MM.1S (cell line): ENCODE data around the gene PAQR9.
"Not testable (repeated sequence)": the region's sequence is repeated elsewhere in the genome, so short reads cannot be mapped to it uniquely, and the experiment has no call there.

ENCODE experiments used
- DNase-seq: peaks from one replicate; pipeline ENCODE4 v3.0.0-alpha.2; 2015
- H2AFZ ChIP-seq: fragments of 300-600 bp; sonication (generic); 2 replicates; pipeline ENCODE4 v1.6.0; 2016; ENCODE audit warnings: antibody characterized with exemption, low read length
- H3F3A ChIP-seq: fragments of 300-600 bp; sonication (generic); 2 replicates; pipeline ENCODE4 v1.6.1; 2016; ENCODE audit warnings: mild to moderate bottlenecking, antibody characterized with exemption, low read length, moderate library complexity, mixed read lengths; ENCODE audit not compliant: insufficient read depth
- H3K27ac ChIP-seq: fragments of 300-600 bp; sonication (generic); 2 replicates; pipeline ENCODE4 v1.5.1; 2016; ENCODE audit warnings: mild to moderate bottlenecking, low read length
- H3K27me3 ChIP-seq: fragments of 300-600 bp; sonication (generic); replicated peaks from 2 replicates; pipeline ENCODE4 v1.6.0; 2016; ENCODE audit warnings: low read length; ENCODE audit not compliant: insufficient read depth
- H3K36me3 ChIP-seq: fragments of 300-600 bp; sonication (generic); replicated peaks from 2 replicates; pipeline ENCODE4 v1.6.1; 2016; ENCODE audit warnings: mild to moderate bottlenecking, low read length, mixed read lengths; ENCODE audit not compliant: insufficient read depth
- H3K4me1 ChIP-seq: fragments of 300-600 bp; sonication (generic); 2 replicates; pipeline ENCODE4 v1.6.1; 2016; ENCODE audit warnings: low read length, mixed read lengths
- H3K4me2 ChIP-seq: fragments of 300-600 bp; sonication (generic); 2 replicates; pipeline ENCODE4 v1.6.0; 2016; ENCODE audit warnings: low read depth, low read length
- H3K4me3 ChIP-seq: fragments of 300-600 bp; sonication (generic); 2 replicates; pipeline ENCODE4 v1.5.1; 2016; ENCODE audit warnings: low read length, mixed read lengths
- H3K79me2 ChIP-seq: fragments of 300-600 bp; sonication (generic); 2 replicates; pipeline ENCODE4 v1.6.1; 2016; ENCODE audit warnings: mixed run types, low read length, mixed read lengths
- H3K9ac ChIP-seq: fragments of 300-600 bp; sonication (generic); 2 replicates; pipeline ENCODE4 v1.6.1; 2016; ENCODE audit warnings: low read length, mixed read lengths
- H3K9me2 ChIP-seq: fragments of 300-600 bp; sonication (generic); replicated peaks from 2 replicates; pipeline ENCODE4 v1.6.1; 2016; ENCODE audit warnings: mild to moderate bottlenecking, low read length, mixed read lengths; ENCODE audit not compliant: insufficient read depth
- H3K9me3 ChIP-seq: fragments of 300-600 bp; sonication (generic); replicated peaks from 2 replicates; pipeline ENCODE4 v1.6.1; 2016; ENCODE audit warnings: mild to moderate bottlenecking, low read length, mixed read lengths; ENCODE audit not compliant: insufficient read depth
- H4K20me1 ChIP-seq: fragments of 300-600 bp; sonication (generic); 2 replicates; pipeline ENCODE4 v1.6.1; 2016; ENCODE audit warnings: mild to moderate bottlenecking, low read length, moderate library complexity, mixed read lengths; ENCODE audit not compliant: insufficient read depth
- EZH2 ChIP-seq: fragments of 300-600 bp; sonication (generic); optimal IDR thresholded peaks from 2 replicates; pipeline ENCODE3; 2017; ENCODE audit warnings: low read depth, mild to moderate bottlenecking, antibody characterized with exemption, low read length, mixed read lengths
- EZH2phosphoT487 ChIP-seq: fragments of 300-600 bp; sonication (generic); IDR thresholded peaks from 2 replicates; pipeline ENCODE4 v1.6.1; 2018; ENCODE audit warnings: antibody characterized with exemption, low read length
- TF ChIP-seq, protein P1 (sequence below): fragments of 300-600 bp; sonication (generic); IDR thresholded peaks from 2 replicates; pipeline ENCODE4 v1.5.1; 2016; ENCODE audit warnings: antibody characterized with exemption, low read length, mixed read lengths

The PAQR9 gene

DNA sequence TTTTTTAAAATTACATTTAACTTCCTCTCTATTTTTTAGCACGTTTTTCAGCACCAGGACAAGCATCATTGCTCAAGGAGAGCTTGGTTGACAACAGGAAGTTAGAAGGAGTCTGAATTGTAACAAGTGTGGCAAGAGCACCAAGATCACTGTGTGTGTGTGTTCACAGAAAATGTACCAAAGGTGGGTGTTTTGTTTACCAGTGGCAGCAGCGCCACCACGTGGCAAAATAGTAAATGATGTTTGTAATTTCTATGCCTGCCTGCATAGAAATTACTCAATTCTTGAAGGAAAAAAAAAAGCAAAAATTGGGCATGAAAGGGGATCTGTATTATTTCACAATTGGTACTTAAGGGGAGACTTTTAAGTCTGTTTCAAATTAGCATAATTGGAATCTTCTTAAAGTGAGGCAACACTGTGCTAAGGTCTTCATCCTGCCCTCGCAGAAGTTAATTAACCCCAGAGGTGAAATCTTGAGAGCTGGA is 30.5 kb upstream of the PAQR9 start:
- no peak overlapping the region for H3K4me3 ChIP-seq
- TF ChIP-seq, protein P1, sequence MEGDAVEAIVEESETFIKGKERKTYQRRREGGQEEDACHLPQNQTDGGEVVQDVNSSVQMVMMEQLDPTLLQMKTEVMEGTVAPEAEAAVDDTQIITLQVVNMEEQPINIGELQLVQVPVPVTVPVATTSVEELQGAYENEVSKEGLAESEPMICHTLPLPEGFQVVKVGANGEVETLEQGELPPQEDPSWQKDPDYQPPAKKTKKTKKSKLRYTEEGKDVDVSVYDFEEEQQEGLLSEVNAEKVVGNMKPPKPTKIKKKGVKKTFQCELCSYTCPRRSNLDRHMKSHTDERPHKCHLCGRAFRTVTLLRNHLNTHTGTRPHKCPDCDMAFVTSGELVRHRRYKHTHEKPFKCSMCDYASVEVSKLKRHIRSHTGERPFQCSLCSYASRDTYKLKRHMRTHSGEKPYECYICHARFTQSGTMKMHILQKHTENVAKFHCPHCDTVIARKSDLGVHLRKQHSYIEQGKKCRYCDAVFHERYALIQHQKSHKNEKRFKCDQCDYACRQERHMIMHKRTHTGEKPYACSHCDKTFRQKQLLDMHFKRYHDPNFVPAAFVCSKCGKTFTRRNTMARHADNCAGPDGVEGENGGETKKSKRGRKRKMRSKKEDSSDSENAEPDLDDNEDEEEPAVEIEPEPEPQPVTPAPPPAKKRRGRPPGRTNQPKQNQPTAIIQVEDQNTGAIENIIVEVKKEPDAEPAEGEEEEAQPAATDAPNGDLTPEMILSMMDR, result peak; percentile 75
- TF ChIP-seq EZH2phosphoT487 (no peak), EZH2 (no peak)
- H3K4me2 ChIP-seq, result no peak overlapping the region
- no peaks in the 10 kb centered on the region for H3K36me3 ChIP-seq
- no peaks in the 10 kb centered on the region for H3K27me3 ChIP-seq
- H3K9me3 ChIP-seq, result no peaks in the 10 kb centered on the region
- no peaks in the 10 kb centered on the region for H4K20me1 ChIP-seq
- no peak overlapping the region for H2AFZ ChIP-seq
- no peaks in the 10 kb centered on the region for H3F3A ChIP-seq
- no peaks in the 10 kb centered on the region for H3K4me1 ChIP-seq
- DNase-seq, result peak; percentile 70
- no peak overlapping the region for H3K9ac ChIP-seq
- no peak overlapping the region for H3K27ac ChIP-seq
- H3K79me2 ChIP-seq, result no peaks in the 10 kb centered on the region
- H3K9me2 ChIP-seq, result no peaks in the 10 kb centered on the region

DNA sequence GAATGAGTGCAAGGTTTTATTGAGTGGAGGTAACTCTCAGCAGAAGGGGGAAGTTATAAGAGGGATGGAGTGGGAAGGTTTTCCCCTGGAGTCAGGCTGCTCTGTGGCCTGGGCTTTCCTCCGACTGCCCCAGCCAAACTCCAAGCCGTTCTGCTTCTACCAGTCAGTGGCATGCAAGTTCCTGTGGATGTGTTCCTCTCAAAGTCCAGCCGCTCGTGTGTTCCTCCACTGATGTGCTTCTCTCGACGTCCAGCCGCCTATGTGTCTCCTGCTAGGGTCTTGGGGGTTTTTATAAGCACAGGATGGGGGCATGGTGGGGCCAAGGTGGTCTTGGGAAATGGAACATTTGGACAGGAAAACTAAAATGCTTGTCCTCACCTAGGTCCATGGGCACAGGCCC is 28.8 kb upstream of the PAQR9 start:
- no peak overlapping the region for H2AFZ ChIP-seq
- H3K27ac ChIP-seq, result no peak overlapping the region
- H3K4me1 ChIP-seq, result peaks cover 10% of the 10 kb centered on the region
- no peaks in the 10 kb centered on the region for H3K9me2 ChIP-seq
- H3K4me2 ChIP-seq, result no peak overlapping the region
- H3K9ac ChIP-seq, result no peak overlapping the region
- no peaks in the 10 kb centered on the region for H4K20me1 ChIP-seq
- no peaks in the 10 kb centered on the region for H3K79me2 ChIP-seq
- no peaks in the 10 kb centered on the region for H3K9me3 ChIP-seq
- H3F3A ChIP-seq, result peaks cover 9% of the 10 kb centered on the region
- H3K27me3 ChIP-seq, result no peaks in the 10 kb centered on the region
- H3K36me3 ChIP-seq, result no peaks in the 10 kb centered on the region
- no peak for DNase-seq
- no peak overlapping the region for H3K4me3 ChIP-seq
- TF ChIP-seq EZH2phosphoT487, result no peak
- TF ChIP-seq EZH2, result no peak
- TF ChIP-seq, protein P1, result no peak

DNA sequence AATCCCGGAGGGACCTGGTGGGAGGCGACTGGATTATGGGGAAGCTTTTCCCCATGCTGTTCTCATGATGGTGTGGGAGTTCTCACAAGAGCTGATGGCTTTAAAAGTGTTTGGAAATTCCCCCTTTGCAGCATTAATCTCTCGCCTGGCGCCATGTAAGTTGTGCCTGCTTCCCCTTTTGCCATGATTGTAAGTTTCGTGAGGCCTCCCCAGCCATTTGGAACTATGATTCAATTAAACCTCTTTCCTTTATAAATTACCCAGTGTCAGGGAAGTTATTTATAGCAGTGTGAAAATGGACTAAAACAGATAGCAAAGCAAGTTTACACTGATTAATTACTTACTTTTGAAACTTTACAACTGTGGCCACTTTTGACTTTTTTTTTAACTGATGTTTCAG is 27.2 kb upstream of the PAQR9 start:
- Histone ChIP-seq H3K9me3 (no peaks in the 10 kb centered on the region), H3K4me2 (no peak overlapping the region), H3K36me3 (no peaks in the 10 kb centered on the region), H3K79me2 (no peaks in the 10 kb centered on the region), H3K9ac (no peak overlapping the region), H4K20me1 (no peaks in the 10 kb centered on the region), H3K4me3 (no peak overlapping the region), H3K9me2 (no peaks in the 10 kb centered on the region), H3K27me3 (no peaks in the 10 kb centered on the region), H3K4me1 (peaks cover 12% of the 10 kb centered on the region), H3F3A (peaks cover 11% of the 10 kb centered on the region), H2AFZ (no peak overlapping the region), H3K27ac (no peak overlapping the region)
- TF ChIP-seq EZH2phosphoT487, result no peak
- TF ChIP-seq EZH2, result no peak
- TF ChIP-seq, protein P1, result no peak
- DNase-seq, result no peak

DNA sequence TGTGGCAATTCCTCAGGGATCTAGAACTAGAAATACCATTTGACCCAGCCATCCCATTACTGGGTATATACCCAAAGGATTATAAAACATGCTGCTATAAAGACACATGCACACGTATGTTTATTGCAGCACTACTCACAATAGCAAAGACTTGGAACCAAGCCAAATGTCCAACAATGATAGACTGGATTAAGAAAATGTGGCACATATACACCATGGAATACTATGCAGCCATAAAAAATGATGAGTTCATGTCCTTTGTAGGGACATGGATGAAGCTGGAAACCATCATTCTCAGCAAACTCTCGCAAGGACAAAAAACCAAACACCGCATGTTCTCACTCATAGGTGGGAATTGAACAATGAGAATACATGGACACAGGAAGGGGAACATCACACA is 25.4 kb upstream of the PAQR9 start:
- not testable (repeated sequence) for H3K4me2 ChIP-seq, H3K9ac ChIP-seq, H4K20me1 ChIP-seq, DNase-seq, H3K79me2 ChIP-seq, H3K9me3 ChIP-seq, H3K27ac ChIP-seq, H2AFZ ChIP-seq, H3K9me2 ChIP-seq, H3K4me3 ChIP-seq, H3K27me3 ChIP-seq, H3K36me3 ChIP-seq
- H3K4me1 ChIP-seq, result peaks cover 12% of the 10 kb centered on the region
- H3F3A ChIP-seq, result peaks cover 11% of the 10 kb centered on the region

DNA sequence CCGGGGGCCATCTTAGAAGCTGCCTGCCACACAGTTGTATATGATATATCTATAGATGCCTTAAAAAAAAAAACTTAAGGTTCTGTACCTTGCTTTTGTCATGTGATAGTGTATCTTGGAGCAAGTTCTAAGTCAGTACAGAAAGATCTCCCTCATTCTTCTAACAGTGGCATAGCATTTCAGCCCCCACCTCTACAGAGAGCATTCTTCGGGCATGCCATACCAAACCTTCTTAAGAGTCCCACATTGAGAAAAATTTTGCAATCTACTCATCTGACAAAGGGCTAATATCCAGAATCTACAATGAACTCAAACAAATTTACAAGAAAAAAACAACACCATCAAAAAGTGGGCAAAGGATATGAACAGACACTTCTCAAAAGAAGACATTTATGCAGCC is 24.7 kb upstream of the PAQR9 start:
- peak overlapping the region; percentile 28; the same call in 1 of the 2 replicates for H3K9ac ChIP-seq
- not testable (repeated sequence) for H4K20me1 ChIP-seq, H3K4me3 ChIP-seq, H3K27me3 ChIP-seq, H3K9me3 ChIP-seq, H3K79me2 ChIP-seq, H3K9me2 ChIP-seq, H3K36me3 ChIP-seq, DNase-seq
- peaks cover 11% of the 10 kb centered on the region for H3F3A ChIP-seq
- H3K27ac ChIP-seq, result peak overlapping the region; percentile 68; the same call in 1 of the 2 replicates
- H3K4me1 ChIP-seq, result peaks cover 12% of the 10 kb centered on the region
- peak overlapping the region; percentile 71 for H2AFZ ChIP-seq
- peak overlapping the region; percentile 33; the same call in 1 of the 2 replicates for H3K4me2 ChIP-seq
